ENCODE results near the gene SUGCT. TPM values are rescaled to one million over a fixed set of nuclear protein-coding genes. Genes with fewer than 3 reads are reported as not detected.

Gene SUGCT
- total and polyA plus RNA-seq, 8 donors: 0.87 to 8.0 (median 2.9) TPM; not detected in 1

DNA sequence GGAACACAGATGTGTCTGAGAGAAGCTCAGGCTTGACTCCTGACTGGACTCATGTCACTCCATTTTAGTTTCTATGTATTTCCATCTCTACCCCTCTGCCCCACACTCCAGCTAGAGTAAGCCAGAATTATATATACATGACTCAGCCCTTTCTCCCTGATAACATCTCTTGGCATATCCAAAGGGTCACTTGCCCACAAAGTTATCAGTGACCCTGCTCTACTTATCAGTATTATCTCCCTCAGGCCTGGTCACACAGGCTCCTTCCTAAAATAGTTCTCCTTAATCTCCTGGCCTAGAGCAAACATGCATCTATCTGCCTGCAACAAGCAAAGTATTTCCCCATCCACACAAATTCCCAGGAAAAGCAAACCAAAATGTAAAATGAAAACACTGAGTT is 598.3 kb downstream of the SUGCT start:
- no peak overlapping the region for H3K4me3 ChIP-seq

DNA sequence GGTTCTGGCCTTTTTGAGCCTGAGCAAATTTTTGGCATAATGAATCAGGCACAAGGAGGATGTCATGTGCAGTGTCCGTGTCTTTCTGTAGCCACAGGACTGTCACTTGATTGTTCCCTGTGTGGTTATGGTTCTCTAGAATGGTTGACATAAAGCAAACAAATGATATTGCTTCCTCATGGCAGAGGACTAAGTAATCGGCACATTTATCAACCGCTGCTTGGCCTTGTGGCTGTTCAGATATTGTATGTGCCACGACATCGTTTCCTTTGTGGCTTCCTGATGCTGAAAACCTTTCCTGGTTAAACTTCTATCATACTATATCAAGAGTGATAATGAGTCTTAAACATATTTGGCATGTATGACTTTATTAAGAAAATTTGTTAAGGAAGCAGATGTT is 598.8 kb downstream of the SUGCT start:
- intact Hi-C loops (cut with DNase I; ENCODE audit: low total_unique reads): no loop called here
- Histone ChIP-seq H3K27ac (no peak overlapping the region), H3K27me3 (no peaks in the 10 kb centered on the region), H3K4me3 (no peak overlapping the region), H3K36me3 (no peaks in the 10 kb centered on the region), H3K4me1 (no peaks in the 10 kb centered on the region), H3K9me3 (no peaks in the 10 kb centered on the region)
- peak in 1 of 2 donors; percentile 20 for DNase-seq
- 19 to 42% (median 27%) methylated on average over 5 of the region's 5 CpGs for WGBS, 5 donors
- no peak for TF ChIP-seq POLR2A (IDR thresholded peaks at IDR 0.05)

More for the DNA sequence above, 598.3 kb downstream of the SUGCT start:
- H3K9me3 ChIP-seq: no peaks in the 10 kb centered on the region
- H3K27me3 ChIP-seq: no peaks in the 10 kb centered on the region
- TF ChIP-seq POLR2A (IDR thresholded peaks at IDR 0.05) (no peak), POLR2AphosphoS5 (IDR thresholded peaks at IDR 0.05) (peak in 1 of 3 donors; percentile 57)
- H3K27ac ChIP-seq: no peak overlapping the region
- intact Hi-C loops (cut with DNase I; ENCODE audit: low total_unique reads): no loop called here
- no peak for DNase-seq
- H3K36me3 ChIP-seq: no peaks in the 10 kb centered on the region
- no peaks in the 10 kb centered on the region for H3K4me1 ChIP-seq

DNA sequence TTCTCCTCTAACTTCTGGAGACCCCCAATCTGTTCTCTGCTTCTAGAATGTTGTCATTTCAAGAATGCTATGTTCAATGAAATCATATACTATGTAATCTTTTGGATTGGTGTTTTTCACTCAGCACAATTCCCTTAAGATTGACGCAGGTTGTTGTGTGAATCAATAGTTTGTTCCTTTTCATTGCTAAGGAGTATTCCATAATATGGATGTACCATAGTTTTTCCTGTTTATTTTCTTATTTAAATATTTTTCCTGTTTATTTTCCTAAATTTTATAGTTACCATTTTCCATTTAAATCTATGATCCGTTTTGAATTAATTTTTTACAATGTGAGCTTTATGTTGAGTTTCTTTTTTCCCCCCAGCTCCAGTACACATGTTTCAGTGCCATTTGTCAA is 604.5 kb downstream of the SUGCT start:
- intact Hi-C loops (cut with DNase I; ENCODE audit: low total_unique reads): no loop called here
- Histone ChIP-seq H3K4me3 (no peak overlapping the region), H3K36me3 (no peaks in the 10 kb centered on the region), H3K4me1 (no peaks in the 10 kb centered on the region), H3K27me3 (no peaks in the 10 kb centered on the region), H3K9me3 (peaks cover 0 to 7% (median 3%) of the 10 kb centered on the region in 4 donors), H3K27ac (no peak overlapping the region)
- 91 to 95% (median 94%) methylated on average over 2 of the region's 2 CpGs for WGBS, 5 donors
- TF ChIP-seq POLR2A (IDR thresholded peaks at IDR 0.05): no peak
- no peak for TF ChIP-seq POLR2AphosphoS5 (IDR thresholded peaks at IDR 0.05)
- no peak for TF ChIP-seq EP300 (IDR thresholded peaks at IDR 0.05)
- TF ChIP-seq, protein P1, sequence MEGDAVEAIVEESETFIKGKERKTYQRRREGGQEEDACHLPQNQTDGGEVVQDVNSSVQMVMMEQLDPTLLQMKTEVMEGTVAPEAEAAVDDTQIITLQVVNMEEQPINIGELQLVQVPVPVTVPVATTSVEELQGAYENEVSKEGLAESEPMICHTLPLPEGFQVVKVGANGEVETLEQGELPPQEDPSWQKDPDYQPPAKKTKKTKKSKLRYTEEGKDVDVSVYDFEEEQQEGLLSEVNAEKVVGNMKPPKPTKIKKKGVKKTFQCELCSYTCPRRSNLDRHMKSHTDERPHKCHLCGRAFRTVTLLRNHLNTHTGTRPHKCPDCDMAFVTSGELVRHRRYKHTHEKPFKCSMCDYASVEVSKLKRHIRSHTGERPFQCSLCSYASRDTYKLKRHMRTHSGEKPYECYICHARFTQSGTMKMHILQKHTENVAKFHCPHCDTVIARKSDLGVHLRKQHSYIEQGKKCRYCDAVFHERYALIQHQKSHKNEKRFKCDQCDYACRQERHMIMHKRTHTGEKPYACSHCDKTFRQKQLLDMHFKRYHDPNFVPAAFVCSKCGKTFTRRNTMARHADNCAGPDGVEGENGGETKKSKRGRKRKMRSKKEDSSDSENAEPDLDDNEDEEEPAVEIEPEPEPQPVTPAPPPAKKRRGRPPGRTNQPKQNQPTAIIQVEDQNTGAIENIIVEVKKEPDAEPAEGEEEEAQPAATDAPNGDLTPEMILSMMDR (IDR thresholded peaks at IDR 0.05): no peak
- DNase-seq: no peak

DNA sequence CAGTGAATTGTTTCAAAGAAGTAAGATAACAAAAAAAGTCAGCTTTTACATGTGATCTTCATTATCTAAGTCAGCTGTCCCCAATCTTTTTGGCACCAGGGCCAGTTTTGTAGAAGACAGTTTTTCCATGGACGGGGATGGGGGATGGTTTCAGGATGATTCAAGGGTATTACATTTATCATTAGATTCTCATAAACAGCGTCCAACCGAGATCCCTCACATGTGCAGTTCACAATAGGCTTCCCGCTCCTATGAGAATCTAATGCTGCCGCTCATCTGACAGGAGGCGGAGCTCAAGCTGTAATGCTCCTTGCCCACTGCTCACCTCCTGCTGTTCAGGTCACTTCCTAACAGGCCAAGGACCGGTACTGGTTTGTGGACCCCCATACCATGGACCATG is 607.5 kb downstream of the SUGCT start:
- TF ChIP-seq, protein P1 (IDR thresholded peaks at IDR 0.05): no peak
- TF ChIP-seq EP300 (IDR thresholded peaks at IDR 0.05) (no peak), POLR2AphosphoS5 (IDR thresholded peaks at IDR 0.05) (no peak), POLR2A (IDR thresholded peaks at IDR 0.05) (no peak)
- Histone ChIP-seq H3K36me3 (no peaks in the 10 kb centered on the region), H3K4me3 (no peak overlapping the region), H3K27me3 (no peaks in the 10 kb centered on the region), H3K27ac (no peak overlapping the region), H3K9me3 (peaks cover 0 to 7% (median 3%) of the 10 kb centered on the region in 4 donors), H3K4me1 (no peaks in the 10 kb centered on the region)
- intact Hi-C loops (cut with DNase I; ENCODE audit: low total_unique reads): no loop called here
- WGBS, 5 donors: 81 to 89% (median 84%) methylated on average over 7 of the region's 7 CpGs
- no peak for DNase-seq

DNA sequence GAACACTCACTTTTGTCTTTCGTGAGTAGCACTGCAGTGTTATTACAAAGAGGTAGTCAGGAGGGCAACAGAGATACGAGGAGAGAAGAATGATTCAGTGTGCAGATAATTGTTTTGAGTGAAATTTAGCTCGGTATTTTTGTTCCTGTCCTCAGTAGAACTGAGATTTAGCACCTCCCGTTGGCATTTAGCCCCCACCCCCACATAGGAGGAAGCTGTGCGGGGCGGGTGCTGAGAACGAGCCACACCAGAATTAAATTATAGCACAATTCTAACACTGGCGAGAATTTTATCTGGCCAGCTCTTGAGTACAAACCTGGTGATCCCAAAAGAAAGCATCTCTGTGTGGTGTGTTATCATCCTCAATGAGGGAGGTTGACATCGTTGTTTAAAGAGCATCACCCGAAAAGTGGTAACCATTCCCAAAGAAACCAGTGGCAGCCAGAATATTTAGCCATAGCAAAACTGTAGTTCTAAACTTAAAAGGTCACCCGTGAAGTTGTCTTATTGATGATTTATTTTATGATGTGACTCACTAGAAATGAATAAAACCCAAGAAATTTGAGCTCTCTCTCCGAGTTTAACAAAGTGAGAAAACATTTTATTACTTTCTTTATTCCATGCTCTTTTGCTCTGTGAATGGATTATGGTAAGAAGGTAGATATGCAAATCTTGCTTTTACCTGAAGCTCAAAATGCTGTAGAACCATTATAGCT is 612.2 kb downstream of the SUGCT start:
- TF ChIP-seq POLR2A (IDR thresholded peaks at IDR 0.05) (no peak), POLR2AphosphoS5 (IDR thresholded peaks at IDR 0.05) (no peak), EP300 (IDR thresholded peaks at IDR 0.05) (no peak)
- TF ChIP-seq, protein P1 (IDR thresholded peaks at IDR 0.05): no peak
- WGBS, 5 donors: 57 to 74% (median 62%) methylated on average over 12 of the region's 12 CpGs
- no peak for DNase-seq
- H3K4me1 ChIP-seq: no peaks in the 10 kb centered on the region
- no peaks in the 10 kb centered on the region for H3K27me3 ChIP-seq
- H3K9me3 ChIP-seq: no peaks in the 10 kb centered on the region
- intact Hi-C loops (cut with DNase I; ENCODE audit: low total_unique reads): no loop called here
- no peaks in the 10 kb centered on the region for H3K36me3 ChIP-seq
- H3K27ac ChIP-seq: no peak overlapping the region
- no peak overlapping the region for H3K4me3 ChIP-seq

All from stomach (tissue), 9 donors.